ENCODE data around the gene NRARP.
A peak's percentile ranks its signal among the peaks of the same experiment; 100 is the strongest.
"Not testable (repeated sequence)": the region's sequence is repeated elsewhere in the genome, so short reads cannot be mapped to it uniquely, and the experiment has no call there.

The NRARP gene

GRCh38 chr9:137262909-137263285, 39.2 kb downstream of the NRARP start:
- Histone ChIP-seq H3K9me2 (ENCODE audit: low read depth, low read length) (no peaks in the 10 kb centered on the region), H3K79me2 (ENCODE audit: insufficient read depth, low read length) (no peaks in the 10 kb centered on the region), H3K36me3 (ENCODE audit: insufficient read depth, low read length) (peaks cover 36% of the 10 kb centered on the region), H3F3A (ENCODE audit: insufficient read depth, low read length) (no peaks in the 10 kb centered on the region), H3K9ac (ENCODE audit: low read length) (no peak overlapping the region), H4K20me1 (ENCODE audit: insufficient read depth, low read length) (no peaks in the 10 kb centered on the region), H3K27me3 (ENCODE audit: insufficient read depth, low read length) (no peaks in the 10 kb centered on the region), H2AFZ (ENCODE audit: low read length) (no peak overlapping the region), H3K4me3 (ENCODE audit: low read depth, low read length, poor library complexity, severe bottlenecking) (no peak overlapping the region), H3K9me3 (ENCODE audit: low read length) (no peaks in the 10 kb centered on the region), H3K4me1 (ENCODE audit: insufficient read depth, low read length, severe bottlenecking) (peaks cover 13% of the 10 kb centered on the region), H3K27ac (ENCODE audit: low read depth, low read length, poor library complexity, severe bottlenecking) (no peak overlapping the region), H3K4me2 (ENCODE audit: low read length) (no peak overlapping the region)
- TF ChIP-seq EZH2 (IDR thresholded peaks at IDR 0.05; ENCODE audit: borderline replicate concordance, low read length) (no peak), CTCF (IDR thresholded peaks at IDR 0.05; ENCODE audit: low read length) (no peak)

GRCh38 chr9:137262173-137262908, 39.7 kb downstream of the NRARP start:
- not testable (repeated sequence) for H4K20me1 ChIP-seq (ENCODE audit: insufficient read depth, low read length); H3K9me2 ChIP-seq (ENCODE audit: low read depth, low read length); H3F3A ChIP-seq (ENCODE audit: insufficient read depth, low read length); H3K27ac ChIP-seq (ENCODE audit: low read depth, low read length, poor library complexity, severe bottlenecking); H3K4me2 ChIP-seq (ENCODE audit: low read length); H2AFZ ChIP-seq (ENCODE audit: low read length); H3K4me3 ChIP-seq (ENCODE audit: low read depth, low read length, poor library complexity, severe bottlenecking); H3K9me3 ChIP-seq (ENCODE audit: low read length); H3K4me1 ChIP-seq (ENCODE audit: insufficient read depth, low read length, severe bottlenecking); H3K79me2 ChIP-seq (ENCODE audit: insufficient read depth, low read length); H3K27me3 ChIP-seq (ENCODE audit: insufficient read depth, low read length); H3K9ac ChIP-seq (ENCODE audit: low read length)
- H3K36me3 ChIP-seq (ENCODE audit: insufficient read depth, low read length): peaks cover 30% of the 10 kb centered on the region
- TF ChIP-seq CTCF (IDR thresholded peaks at IDR 0.05; ENCODE audit: low read length): peak; percentile 40; the same call in 1 of the 2 replicates

GRCh38 chr9:137256856-137257255, 45.2 kb downstream of the NRARP start:
- H3K4me2 ChIP-seq (ENCODE audit: low read length): peak overlapping the region; percentile 88

More at GRCh38 chr9:137256856-137257255, 45.2 kb downstream of the NRARP start:
- peak overlapping the region; percentile 90 for H3K4me3 ChIP-seq (ENCODE audit: low read depth, low read length, poor library complexity, severe bottlenecking)
- peaks cover 10% of the 10 kb centered on the region for H3K36me3 ChIP-seq (ENCODE audit: insufficient read depth, low read length)
- peaks cover 45% of the 10 kb centered on the region for H3K4me1 ChIP-seq (ENCODE audit: insufficient read depth, low read length, severe bottlenecking)
- no peak for TF ChIP-seq EZH2 (IDR thresholded peaks at IDR 0.05; ENCODE audit: borderline replicate concordance, low read length)
- TF ChIP-seq CTCF (IDR thresholded peaks at IDR 0.05; ENCODE audit: low read length): no peak
- no peaks in the 10 kb centered on the region for H3K9me2 ChIP-seq (ENCODE audit: low read depth, low read length)
- no peak overlapping the region for H3K27ac ChIP-seq (ENCODE audit: low read depth, low read length, poor library complexity, severe bottlenecking)
- peak overlapping the region; percentile 89; the same call in 1 of the 2 replicates for H3K9ac ChIP-seq (ENCODE audit: low read length)
- H3K79me2 ChIP-seq (ENCODE audit: insufficient read depth, low read length): no peaks in the 10 kb centered on the region
- no peaks in the 10 kb centered on the region for H3K27me3 ChIP-seq (ENCODE audit: insufficient read depth, low read length)
- no peaks in the 10 kb centered on the region for H4K20me1 ChIP-seq (ENCODE audit: insufficient read depth, low read length)
- no peaks in the 10 kb centered on the region for H3K9me3 ChIP-seq (ENCODE audit: low read length)
- no peak overlapping the region for H2AFZ ChIP-seq (ENCODE audit: low read length)
- no peaks in the 10 kb centered on the region for H3F3A ChIP-seq (ENCODE audit: insufficient read depth, low read length)

All from OCI-LY1 (cell line).